ENCODE data around the gene TSHR. TPM values are rescaled to one million over a fixed set of nuclear protein-coding genes. Genes with fewer than 3 reads are reported as not detected.
A peak's percentile ranks its signal among the peaks of the same experiment; 100 is the strongest.
"Not testable (repeated sequence)": the region's sequence is repeated elsewhere in the genome, so short reads cannot be mapped to it uniquely, and the experiment has no call there.

Gene TSHR
- not detected for total RNA-seq
- long read RNA-seq = 0 reads

DNA sequence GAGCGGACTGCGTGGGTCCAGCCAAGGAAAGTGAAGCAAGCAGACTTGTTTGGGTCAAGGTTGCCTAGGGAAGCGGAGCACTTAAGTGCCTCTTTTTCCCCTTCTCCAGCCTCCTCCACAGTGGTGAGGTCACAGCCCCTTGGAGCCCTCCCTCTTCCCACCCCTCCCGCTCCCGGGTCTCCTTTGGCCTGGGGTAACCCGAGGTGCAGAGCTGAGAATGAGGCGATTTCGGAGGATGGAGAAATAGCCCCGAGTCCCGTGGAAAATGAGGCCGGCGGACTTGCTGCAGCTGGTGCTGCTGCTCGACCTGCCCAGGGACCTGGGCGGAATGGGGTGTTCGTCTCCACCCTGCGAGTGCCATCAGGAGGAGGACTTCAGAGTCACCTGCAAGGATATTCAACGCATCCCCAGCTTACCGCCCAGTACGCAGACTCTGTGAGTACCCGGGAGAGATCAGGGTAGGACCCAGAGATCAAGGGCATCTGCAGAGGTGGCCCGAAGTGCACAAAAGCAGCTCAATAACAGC is at the start of gene TSHR:
TSHR (plus strand) TSS at position 206 of the 526 bp plus-strand sequence; CDS start at position 266, 60 bp downstream.
- intact Hi-C loops (cut with DNase I) = loop anchor here (5.0 to 10.0 kb wide), 2 partner anchors 37 to 219 kb away; no protein-coding TSS in a partner anchor
- DNase-seq = peak; percentile 42
- peak; percentile 47 for ATAC-seq (ENCODE audit: poor library complexity)

DNA sequence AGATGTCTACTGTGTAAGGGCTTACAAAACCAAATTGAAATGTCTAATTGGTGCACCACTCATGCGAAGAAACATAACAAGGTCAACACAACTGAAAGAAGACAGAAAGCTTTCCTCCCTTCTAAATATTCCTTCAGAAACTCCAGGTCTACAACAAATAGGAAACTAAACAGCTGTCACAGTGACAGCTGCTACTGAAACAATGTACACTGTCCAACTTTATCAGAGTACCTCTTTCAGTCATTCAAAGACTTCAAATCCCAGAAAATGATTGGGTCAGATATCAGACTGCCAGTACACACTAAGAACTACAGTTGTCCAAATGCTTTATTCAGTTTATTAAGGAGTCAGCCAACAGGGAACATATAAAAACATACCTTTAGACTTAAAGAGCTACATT is 49.1 kb upstream of the TSHR start:
- ATAC-seq (ENCODE audit: poor library complexity) (no peak), DNase-seq (no peak)
- intact Hi-C loops (cut with DNase I) = no loop called here

DNA sequence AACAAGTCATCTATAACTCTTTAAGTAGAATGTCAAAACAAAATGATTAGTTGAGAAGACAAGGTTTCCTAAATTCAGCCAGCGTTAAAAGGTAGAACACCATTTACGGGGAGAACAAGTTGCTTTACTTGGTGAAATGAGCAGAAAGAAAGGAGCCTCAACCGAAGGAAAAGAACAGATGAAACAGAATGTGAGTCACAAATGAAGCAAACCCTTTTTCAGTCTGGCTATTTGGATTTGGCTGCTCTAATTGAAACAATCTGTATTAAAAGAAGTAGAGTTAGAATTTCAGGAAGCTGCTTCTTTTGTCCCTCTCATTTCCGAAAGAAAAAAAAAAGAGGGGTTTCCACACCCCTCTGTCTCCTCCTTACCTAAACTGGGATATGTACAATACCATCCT is 48.5 kb upstream of the TSHR start:
- no peak for ATAC-seq (ENCODE audit: poor library complexity)
- DNase-seq = no peak
- intact Hi-C loops (cut with DNase I) = no loop called here

DNA sequence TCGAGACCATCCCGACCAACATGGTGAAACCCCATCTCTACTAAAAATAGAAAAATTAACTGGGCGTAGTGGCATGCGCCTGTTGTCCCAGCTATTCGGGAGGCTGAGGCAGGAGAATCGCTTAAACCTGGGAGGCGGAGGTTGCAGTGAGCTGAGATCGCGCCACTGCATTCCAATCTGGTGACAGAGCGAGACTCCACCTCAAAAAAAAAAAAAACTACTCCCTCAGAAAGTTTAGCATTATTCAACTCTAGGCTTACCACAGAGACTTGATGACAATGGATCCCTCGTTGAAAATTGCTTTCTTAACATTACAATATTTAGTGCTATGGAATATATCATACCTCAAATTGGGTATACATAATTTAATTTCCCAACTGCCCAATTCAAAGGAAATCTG is 43.4 kb upstream of the TSHR start:
- intact Hi-C loops (cut with DNase I); DNase-seq: not testable (repeated sequence)

DNA sequence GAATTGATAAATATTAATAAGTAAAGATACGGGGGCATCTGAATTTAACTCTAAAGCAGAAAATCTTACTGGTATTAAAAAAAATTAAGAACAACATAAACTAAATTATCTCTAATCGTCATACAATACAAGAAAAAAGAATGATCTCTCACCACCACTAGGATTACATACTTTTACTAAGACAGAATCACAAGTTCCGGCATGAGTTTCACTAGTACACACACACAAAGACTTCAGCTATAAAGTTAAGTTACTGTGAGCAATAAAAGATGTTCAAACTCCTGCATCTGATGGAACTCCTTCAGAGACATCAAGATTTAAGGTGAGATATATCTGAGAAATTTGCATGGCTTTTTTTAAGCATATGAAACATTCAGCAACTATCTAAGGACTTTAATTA is 35.8 kb upstream of the TSHR start:
- intact Hi-C loops (cut with DNase I) = no loop called here
- no peak for ATAC-seq (ENCODE audit: poor library complexity)

More for the DNA sequence above, 43.4 kb upstream of the TSHR start:
- ATAC-seq (ENCODE audit: poor library complexity) = not testable (repeated sequence)

DNA sequence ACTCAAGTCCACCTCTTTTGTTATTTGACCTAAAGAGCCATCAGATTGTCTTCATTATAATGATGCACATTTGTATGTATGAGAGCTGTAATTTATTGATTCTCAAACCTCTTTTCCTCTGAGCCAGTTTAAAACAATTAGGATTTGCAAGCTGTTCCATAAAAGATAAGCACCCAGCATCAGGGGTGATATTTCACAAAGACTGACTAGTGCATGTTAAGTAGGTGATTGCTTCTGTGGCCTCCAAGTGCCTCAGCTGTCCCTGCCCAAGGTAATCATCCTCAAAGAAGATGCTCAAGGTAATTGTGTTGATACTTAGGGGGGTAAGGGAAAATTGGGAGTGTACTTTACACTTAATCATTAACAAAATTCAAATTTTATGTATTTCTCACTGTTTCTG is 32.1 kb upstream of the TSHR start:
- DNase-seq (no peak), ATAC-seq (ENCODE audit: poor library complexity) (no peak)
- intact Hi-C loops (cut with DNase I) = no loop called here

More for the DNA sequence above, 35.8 kb upstream of the TSHR start:
- DNase-seq = no peak

DNA sequence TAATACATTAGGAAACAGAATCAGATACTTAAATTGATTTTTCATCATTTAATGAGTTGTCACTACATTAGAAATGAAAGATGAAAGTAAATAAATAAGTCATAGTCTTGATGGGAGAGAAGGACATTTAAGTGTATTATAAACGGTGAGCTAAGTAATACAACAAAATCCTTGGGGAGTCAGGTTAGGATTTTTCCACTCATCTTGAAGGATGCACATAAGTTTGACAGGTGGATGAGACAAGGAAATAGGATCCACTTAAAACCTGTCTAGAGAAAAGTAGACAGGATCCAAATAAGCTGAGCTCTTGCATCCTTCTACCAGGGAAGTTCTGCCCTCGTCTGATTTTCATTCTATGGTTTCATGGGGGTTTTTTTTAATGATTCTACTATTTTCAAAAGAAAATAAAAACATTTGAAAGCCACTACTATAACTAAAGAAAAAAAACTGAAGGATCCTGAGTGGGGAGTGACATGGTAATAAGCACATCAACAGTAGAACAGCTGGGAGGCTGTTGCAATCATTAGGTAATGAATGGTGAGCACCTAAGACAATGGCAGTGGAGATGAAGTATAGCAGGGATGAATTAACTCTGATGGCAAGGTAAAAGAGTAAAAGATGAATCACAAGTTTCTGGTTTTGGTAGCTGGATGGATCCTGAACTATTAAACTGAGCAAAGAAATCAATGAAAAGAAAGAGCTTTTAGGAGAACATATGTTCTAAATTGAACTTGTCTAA is 30.9 kb upstream of the TSHR start:
- no peak for ATAC-seq (ENCODE audit: poor library complexity)
- intact Hi-C loops (cut with DNase I) = no loop called here

DNA sequence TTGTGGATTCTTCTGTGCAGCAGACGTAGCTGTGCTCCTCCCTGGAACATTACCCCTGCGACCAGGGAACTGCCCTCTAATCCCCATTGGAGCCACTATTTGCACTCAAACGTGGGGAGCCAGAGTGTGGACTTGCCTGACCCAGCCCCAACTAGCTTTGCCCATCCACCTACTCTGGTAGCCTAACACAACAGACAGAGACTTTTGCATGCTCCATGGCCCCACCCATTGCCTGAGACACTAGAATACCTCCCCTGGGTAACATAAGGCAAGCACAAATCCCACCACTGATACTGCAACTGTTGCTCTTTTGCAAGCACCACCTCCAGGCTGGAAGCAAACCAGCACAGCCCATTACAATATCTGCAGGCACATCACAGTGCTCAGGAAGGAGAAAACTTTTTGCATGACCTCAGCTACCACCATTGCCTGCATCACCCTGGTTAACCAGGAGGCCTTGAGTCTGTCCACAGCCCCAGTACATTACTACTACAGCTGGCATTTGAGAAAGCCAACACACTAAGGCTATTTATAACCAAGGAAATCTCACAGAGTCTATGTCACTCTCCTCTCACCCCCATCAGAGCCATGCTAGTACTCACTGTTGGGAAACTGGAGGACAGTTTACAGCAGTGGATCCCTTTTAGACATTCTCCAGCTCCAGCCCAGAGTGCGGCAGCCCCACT is 28.9 kb upstream of the TSHR start:
- ATAC-seq (ENCODE audit: poor library complexity) = peak; percentile 83
- intact Hi-C loops (cut with DNase I) = no loop called here
- no peak for DNase-seq

More for the DNA sequence above, 30.9 kb upstream of the TSHR start:
- no peak for DNase-seq

DNA sequence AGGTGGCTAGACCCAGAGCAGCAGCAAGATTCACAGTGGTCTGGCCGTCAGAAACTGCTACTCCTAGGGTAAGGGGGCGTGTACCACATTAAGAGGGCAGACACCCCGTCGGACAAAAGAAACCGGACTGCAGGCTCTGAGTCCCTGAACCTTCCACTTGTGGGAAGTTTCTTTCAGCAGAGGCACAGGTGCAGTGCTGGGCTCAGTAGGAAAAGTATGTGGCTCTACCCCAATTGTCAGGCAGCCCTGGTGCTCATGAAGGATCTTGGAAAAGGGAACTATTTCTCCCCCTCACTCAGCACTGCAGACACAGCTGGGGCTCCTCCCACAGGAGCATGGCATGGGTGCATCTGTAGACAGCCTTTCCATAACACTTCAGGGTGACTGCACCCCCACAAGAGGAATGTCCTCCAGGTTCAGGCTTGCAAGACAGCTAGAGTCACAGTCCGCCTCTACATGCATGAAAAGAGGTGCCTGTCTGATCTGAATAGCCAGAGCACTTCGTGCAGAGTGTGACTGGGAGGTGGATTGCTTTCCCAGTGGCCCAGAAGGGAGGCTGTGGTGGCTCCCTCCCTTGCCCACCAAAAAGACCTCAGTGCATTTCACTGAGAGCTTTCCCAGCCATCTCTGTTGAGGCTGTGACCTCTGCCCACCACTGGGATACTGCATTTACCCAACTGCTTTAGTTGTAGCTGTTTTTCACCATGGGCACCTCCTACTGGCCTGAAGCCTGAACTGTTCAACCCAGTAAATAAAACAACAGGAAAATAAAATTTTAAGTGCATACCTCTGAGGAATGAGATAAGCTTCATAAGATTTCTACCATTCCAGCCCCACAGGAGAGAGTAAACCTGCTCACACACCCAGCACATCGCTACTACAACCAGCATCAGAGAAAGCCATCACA is 28.1 kb upstream of the TSHR start:
- intact Hi-C loops (cut with DNase I) = no loop called here
- no peak for DNase-seq
- ATAC-seq (ENCODE audit: poor library complexity) = peak; percentile 15

DNA sequence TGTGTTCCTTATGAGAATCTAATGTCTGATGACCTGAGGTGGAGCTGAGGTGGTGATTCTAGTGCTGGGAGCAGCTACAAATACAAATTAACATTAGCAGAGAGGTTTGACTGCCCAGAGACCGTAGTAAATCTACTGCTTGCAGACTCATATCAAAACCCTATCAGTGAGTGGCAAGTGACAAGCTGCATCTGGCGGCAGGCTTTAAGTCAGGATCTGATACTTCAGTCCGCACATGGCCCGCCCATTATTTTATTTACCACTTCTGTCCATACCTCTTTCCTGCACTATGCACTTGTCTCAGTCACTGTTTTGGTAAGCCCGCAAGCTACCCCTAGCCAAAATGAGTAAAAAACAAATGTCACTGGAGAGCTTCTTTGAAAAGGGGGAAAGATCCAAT is 25.3 kb upstream of the TSHR start:
- ATAC-seq (ENCODE audit: poor library complexity) = no peak
- intact Hi-C loops (cut with DNase I) = no loop called here
- DNase-seq = no peak

DNA sequence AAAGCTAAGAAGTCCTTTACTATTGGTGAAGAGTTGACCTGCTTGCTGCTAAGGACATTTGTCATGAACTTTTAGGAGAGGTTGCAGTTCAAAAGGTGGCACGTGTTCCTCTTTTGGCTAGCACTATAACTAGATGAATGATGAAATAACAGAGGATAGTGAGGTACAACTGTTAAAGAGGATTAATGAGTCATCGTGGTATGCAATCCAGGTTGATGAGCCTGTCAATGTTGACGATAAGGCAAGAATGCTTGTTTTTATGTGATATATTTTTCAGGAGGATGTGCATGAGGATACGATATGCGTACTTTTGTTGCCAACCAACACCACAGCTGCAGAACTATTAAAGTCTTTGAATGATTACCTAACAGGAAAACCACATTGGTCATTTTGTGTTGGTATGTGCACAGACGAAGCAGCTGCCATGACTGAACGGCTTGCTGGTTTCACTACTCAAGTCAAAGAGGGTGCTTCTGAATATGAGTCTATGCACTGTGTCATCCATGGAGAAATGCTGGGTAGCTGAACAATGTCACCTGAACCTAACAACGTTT is 24.5 kb upstream of the TSHR start:
- no peak for DNase-seq
- ATAC-seq (ENCODE audit: poor library complexity) = no peak
- intact Hi-C loops (cut with DNase I) = no loop called here

DNA sequence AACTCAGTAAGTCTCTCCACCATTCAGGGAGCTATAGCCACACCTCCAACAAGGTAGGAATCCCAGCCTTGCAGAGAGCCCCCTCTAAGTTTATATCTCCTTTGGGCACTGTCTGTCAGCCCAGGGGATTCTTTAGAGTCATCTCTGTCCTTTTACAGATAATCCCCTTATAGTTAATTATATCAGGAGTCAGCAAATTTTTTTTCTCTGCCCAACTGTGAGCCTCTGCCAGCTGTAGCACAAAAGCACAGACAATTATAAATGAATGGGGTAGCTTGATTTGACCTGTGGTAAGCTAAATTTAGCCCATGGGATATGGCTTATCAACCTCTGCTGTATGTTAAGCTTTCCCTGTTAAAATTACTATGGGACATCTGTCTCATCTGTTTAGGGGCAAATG is 22.1 kb upstream of the TSHR start:
- intact Hi-C loops (cut with DNase I) = no loop called here
- DNase-seq (no peak), ATAC-seq (ENCODE audit: poor library complexity) (no peak)

DNA sequence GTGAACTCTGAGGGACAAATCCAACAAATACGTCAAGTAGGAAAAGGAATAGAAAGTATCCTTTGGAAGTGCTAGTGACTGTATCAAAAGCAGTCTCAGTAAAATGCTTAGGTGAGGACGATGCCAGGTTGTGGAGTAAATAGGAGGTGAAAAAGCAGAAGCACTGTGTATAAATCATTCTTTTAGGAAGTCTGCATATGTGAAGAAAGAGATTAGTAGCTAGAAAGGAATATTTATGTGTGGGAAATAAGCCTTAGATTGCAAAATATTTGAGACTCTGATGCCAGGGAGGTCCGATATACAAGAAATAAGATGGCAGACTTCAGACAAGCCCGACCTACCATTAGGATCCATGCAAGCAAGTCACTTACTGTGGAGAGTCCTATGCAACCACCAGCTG is 21.7 kb upstream of the TSHR start:
- intact Hi-C loops (cut with DNase I) = no loop called here
- DNase-seq = no peak
- no peak for ATAC-seq (ENCODE audit: poor library complexity)

DNA sequence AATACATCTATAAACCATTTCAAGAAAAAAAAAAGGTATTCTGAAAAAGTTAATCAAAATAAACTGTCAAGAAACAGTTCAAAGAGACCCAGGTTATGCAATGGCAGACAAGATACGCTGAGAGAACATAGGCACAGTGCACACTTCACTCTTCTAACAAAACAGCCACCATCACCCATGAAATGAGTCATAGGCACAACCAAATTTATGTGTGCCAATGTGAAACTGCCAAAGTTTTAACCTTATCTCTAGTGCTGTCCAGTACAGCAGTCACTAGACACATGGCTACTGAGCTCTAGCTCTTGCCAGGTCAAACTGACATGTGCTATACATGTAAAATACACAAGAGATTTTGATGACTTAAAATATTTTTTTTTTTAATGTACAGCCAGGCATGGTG is 15.3 kb upstream of the TSHR start:
- DNase-seq (no peak), ATAC-seq (ENCODE audit: poor library complexity) (no peak)
- intact Hi-C loops (cut with DNase I) = no loop called here

DNA sequence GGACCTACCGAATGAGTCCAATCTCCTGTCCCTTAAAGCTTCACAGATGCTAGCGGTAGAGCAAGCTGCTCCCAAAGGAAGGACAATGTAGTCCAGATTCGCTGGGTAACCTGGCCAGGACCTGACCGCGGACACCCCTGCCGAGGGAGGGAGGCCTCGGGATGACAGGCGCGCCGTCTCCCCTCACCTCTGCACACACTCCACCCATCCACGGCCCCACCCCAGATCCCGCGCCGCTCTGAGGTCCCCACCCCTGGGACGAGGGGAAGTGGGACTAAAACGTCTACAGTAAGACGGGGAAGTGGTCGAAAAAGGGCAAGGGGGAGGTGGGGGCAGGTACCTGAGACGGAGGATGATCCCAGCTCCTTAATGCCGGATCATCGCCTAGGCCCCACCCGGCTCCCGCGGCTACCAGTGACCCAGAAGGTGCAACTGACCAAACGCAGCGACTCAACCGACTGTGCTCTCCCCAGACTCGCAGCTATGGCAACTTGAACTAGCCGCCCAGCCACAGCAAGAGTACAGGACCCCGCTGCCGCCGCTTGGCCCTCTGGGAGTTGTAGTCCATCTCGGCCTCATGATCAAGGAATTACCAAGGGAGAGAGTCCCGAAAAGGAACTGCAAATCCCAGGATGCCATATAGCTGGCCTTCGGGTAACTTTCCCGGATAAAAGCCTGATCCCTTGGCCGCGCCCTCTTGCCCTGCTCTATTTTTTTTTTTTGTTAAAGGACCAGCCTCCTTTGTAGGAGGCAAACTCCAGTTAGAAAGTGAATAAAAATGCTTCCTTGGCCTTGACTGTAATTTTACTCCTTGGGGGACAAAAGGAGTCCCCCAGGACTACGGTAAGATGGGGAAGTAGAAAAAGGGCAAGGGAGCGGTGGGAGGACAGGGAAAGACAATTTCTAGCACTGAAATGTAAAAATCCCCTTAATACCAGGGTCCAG is 13.9 kb upstream of the TSHR start, which contains the start of gene CEP128:
CEP128 (minus strand) TSS at position 498 of the 945 bp plus-strand sequence.
- peak; percentile 100 for ATAC-seq (ENCODE audit: poor library complexity)
- peak; percentile 97 for DNase-seq
- intact Hi-C loops (cut with DNase I) = no loop called here

DNA sequence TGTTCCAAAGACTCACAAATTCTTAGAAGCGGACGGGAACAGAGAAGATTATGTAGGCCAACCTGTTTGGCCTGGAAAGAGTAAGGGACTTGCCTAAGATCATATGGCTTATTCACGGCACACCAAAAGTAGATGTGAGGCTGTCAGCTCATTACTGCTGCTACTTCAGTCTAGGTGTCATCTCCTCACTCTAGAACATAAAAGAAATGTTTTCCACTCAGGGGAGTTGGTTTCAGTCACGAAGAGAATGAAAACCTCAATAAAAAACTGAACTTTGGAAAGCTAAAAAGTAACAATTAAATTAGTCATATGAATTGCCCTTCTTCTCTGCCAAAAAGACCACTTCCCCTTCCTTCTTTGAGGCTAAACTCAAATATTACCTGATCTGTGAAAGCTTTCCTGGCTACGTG is 13.2 kb upstream of the TSHR start:
- ATAC-seq (ENCODE audit: poor library complexity) (peak; percentile 11), DNase-seq (no peak)
- intact Hi-C loops (cut with DNase I) = no loop called here

DNA sequence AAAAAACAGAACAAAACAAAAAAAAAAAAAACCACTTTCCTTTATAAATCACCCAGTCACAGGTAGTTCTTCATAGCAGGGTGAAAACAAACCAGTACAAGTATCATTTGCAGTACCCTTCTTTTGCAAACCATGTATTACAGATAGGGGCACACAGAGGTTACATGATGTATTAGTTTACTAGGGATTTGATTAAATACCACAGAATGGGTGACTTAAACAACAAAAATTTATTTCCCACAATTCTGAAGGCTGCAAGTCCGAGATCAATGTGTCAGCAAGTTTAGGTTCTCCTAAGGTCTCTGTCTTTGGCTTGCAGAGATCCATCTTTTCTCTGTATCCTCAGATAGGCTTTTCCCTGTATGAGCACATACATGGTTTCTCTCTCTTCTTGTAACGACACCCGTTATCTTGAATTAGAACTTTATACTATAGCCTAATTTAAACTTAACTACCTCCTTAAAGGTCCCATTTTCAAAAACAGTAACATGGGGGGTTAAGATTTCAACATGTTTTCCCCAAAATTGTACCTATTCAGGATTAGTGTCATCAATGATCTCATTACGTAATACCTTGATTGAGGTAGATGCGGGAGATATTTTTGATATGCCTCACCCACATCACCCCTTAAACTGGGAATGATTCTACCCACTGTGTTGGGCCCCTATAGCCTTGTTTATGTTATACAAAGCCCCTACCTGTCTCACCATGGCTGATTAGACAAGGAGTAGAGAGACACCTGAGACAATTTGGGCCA is 10.4 kb upstream of the TSHR start:
- no peak for ATAC-seq (ENCODE audit: poor library complexity)
- intact Hi-C loops (cut with DNase I) = no loop called here
- no peak for DNase-seq
